Cardiac muscle cell (in vitro differentiated cells and primary cell): Measurements from ENCODE around the gene HSD17B8. TPM values are rescaled to one million over a fixed set of nuclear protein-coding genes. Genes with fewer than 3 reads are reported as not detected.

ENCODE experiments used
- DNase-seq, 2 donors: peaks; one replicate each; pipeline versions ENCODE4 v3.0.0 to v3.0.0-alpha.2; 2010 to 2017; ENCODE audit warnings: low read depth in 1 of 2, low spot score in 1 of 2
- H3K27ac ChIP-seq: fragments of 200-600 bp; sonication (generic); 2 replicates; pipeline ENCODE4 v1.5.1; 2016
- H3K27me3 ChIP-seq: fragments of 200-600 bp; sonication (generic); 2 replicates; pipeline ENCODE4 v1.6.0; 2016; ENCODE audit warnings: control low read depth
- H3K36me3 ChIP-seq: fragments of 200-600 bp; sonication (generic); 2 replicates; pipeline ENCODE4 v1.5.1; 2016; ENCODE audit warnings: control low read depth
- H3K4me1 ChIP-seq: fragments of 200-600 bp; sonication (generic); 2 replicates; pipeline ENCODE4 v1.8.1; 2017; ENCODE audit warnings: low read depth, mild to moderate bottlenecking, mixed run types
- H3K4me3 ChIP-seq: fragments of 200-600 bp; sonication (generic); 2 replicates; pipeline ENCODE4 v1.5.1; 2016; ENCODE audit warnings: mild to moderate bottlenecking
- H3K9me3 ChIP-seq: fragments of 200-600 bp; sonication (generic); 2 replicates; pipeline ENCODE4 v1.5.1; 2017; ENCODE audit warnings: low read depth, mild to moderate bottlenecking, control low read depth
- CTCF ChIP-seq: IDR thresholded peaks from 2 replicates; pipeline ENCODE4 v1.5.1; 2012; ENCODE audit warnings: low read depth, mild to moderate bottlenecking, low read length
- polyA plus RNA-seq: library from polyadenylated mRNA; unstranded; fragments of >200 nt; fragmentation: Nextera tagmentation; extraction: Ambion mirVana; gene quantifications from 2 replicates; pipeline ENCODE4 v1.2.1, GENCODE V29; 2016
- total RNA-seq: library from RNA; depleted of rRNA; stranded (reverse); fragments of >200 nt; gene quantifications from 2 replicates; pipeline ENCODE4 v1.2.3, GENCODE V29; 2016

The HSD17B8 gene
- total and polyA plus RNA-seq, 2 experiments from 2014 or later, result 45.4 to 47.6 TPM

- no peaks in the 10 kb centered on the region for H3K9me3 ChIP-seq
- H3K27me3 ChIP-seq, result peaks cover 5% of the 10 kb centered on the region
- H3K27ac ChIP-seq, result peak overlapping the region; percentile 77
- peak overlapping the region; percentile 45 for H3K4me3 ChIP-seq
- DNase-seq, result peak; percentile 99 to 100
- no peaks in the 10 kb centered on the region for H3K4me1 ChIP-seq
- H3K36me3 ChIP-seq, result no peaks in the 10 kb centered on the region
- peak; percentile 14 for TF ChIP-seq CTCF
These were observed 44.7 kb downstream of the HSD17B8 start for GRCh38 chr6:33248932-33249731.

- no peak for TF ChIP-seq CTCF
- DNase-seq, result peak in 1 of 2 donors; percentile 69
- H3K27ac ChIP-seq, result peak overlapping the region; percentile 77
- H3K9me3 ChIP-seq, result no peaks in the 10 kb centered on the region
- H3K4me1 ChIP-seq, result no peaks in the 10 kb centered on the region
- peaks cover 5% of the 10 kb centered on the region for H3K27me3 ChIP-seq
- H3K4me3 ChIP-seq, result peak overlapping the region; percentile 45
- no peaks in the 10 kb centered on the region for H3K36me3 ChIP-seq
These were observed 45.5 kb downstream of the HSD17B8 start for GRCh38 chr6:33249732-33250630.

GRCh38 chr6:33250731-33251130 lies 46.3 kb downstream of the HSD17B8 start:
- TF ChIP-seq CTCF, result no peak
- no peak overlapping the region for H3K27ac ChIP-seq

GRCh38 chr6:33251395-33252012 lies 47.0 kb downstream of the HSD17B8 start:
- H3K4me3 ChIP-seq, result no peak overlapping the region

More at GRCh38 chr6:33250731-33251130, 46.3 kb downstream of the HSD17B8 start:
- peaks cover 5% of the 10 kb centered on the region for H3K27me3 ChIP-seq
- no peaks in the 10 kb centered on the region for H3K4me1 ChIP-seq
- no peaks in the 10 kb centered on the region for H3K36me3 ChIP-seq
- H3K4me3 ChIP-seq, result no peak overlapping the region
- no peak for DNase-seq
- no peaks in the 10 kb centered on the region for H3K9me3 ChIP-seq

More at GRCh38 chr6:33251395-33252012, 47.0 kb downstream of the HSD17B8 start:
- DNase-seq, result no peak
- no peaks in the 10 kb centered on the region for H3K9me3 ChIP-seq
- no peak overlapping the region for H3K27ac ChIP-seq
- no peak for TF ChIP-seq CTCF
- H3K4me1 ChIP-seq, result no peaks in the 10 kb centered on the region
- H3K36me3 ChIP-seq, result no peaks in the 10 kb centered on the region
- H3K27me3 ChIP-seq, result peaks cover 4% of the 10 kb centered on the region
